Limb (tissue), 2 donors: ENCODE data around the gene CRYBA2.

Experiments used
- DNase-seq, 2 donors: peaks; one replicate each; pipeline ENCODE4 v3.0.0-alpha.2; 2016; ENCODE audit errors: extremely low spot score in 2 of 2

Gene CRYBA2

GRCh38 chr2:218999021-218999880, 6.0 kb upstream of the CRYBA2 start:
- no peak for DNase-seq

- DNase-seq: no peak
These were observed 5.3 kb upstream of the CRYBA2 start for GRCh38 chr2:218998414-218999002.

GRCh38 chr2:218997731-218998130, 4.5 kb upstream of the CRYBA2 start:
- no peak for DNase-seq

GRCh38 chr2:218996937-218997336, 3.7 kb upstream of the CRYBA2 start:
- DNase-seq: no peak

- peak; percentile 74 to 89 for DNase-seq
These were observed 2.9 kb upstream of the CRYBA2 start for GRCh38 chr2:218995972-218996711.

- no peak for DNase-seq
These were observed 2.3 kb upstream of the CRYBA2 start for GRCh38 chr2:218995561-218995960.

DNA sequence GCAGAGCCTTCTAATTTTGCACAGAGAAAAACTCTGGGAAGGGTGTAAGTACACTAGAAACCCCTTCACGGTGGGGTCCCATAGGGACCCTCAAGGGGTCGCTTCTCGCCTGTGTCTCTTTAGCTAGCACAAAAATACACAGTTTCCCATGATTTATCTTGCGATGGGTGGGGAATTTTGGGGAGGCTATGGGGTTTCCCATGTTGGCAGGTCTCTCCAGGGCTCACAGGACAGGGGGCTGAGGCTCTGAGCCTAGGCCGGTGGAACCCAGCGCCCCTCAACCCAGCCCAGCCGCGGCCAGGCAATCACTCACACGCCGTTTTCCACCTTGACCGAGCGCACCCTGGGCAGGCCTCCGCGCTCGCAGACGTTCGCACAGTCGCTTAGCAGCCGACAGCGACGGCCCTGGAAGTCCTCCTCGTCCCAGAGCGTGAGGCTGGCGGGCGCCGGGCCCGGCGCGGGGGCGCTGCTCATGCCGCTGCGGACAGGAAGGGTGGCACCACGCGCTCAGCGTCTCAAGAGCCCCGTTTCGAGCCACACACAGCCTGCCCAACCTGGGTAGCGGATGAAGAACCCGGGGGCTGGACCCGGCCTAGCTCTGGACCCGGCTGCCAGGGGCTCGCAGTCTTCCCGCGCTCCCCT, 398 bp downstream of the CRYBA2 start:
- DNase-seq: no peak

- DNase-seq: no peak
These were observed 1.0 kb downstream of the CRYBA2 start for GRCh38 chr2:218992196-218992595.

DNA sequence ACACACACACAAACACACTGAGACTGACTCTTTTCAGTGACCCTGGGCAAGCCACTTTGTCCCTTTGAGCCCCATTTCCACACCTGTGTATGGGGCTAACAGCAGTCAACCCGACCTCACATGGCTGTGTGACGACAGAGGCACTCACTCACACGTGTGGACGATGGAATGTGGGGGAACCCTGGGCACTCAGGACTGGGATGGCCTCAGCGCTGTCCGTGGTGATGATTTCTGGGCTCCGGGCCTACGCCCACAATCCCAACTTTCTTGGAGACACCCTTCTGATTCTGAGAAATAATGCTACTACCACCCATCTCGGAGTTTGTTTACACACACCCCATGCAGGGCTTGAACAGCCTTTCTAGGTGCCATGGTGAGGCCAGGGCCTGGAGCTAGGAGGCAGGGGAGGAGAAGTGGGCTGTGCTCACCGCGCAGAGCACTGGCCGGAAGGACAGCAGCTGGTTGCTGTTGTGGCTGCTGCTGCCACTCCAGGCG, 1.5 kb downstream of the CRYBA2 start:
- peak in 1 of 2 donors; percentile 14 for DNase-seq

DNA sequence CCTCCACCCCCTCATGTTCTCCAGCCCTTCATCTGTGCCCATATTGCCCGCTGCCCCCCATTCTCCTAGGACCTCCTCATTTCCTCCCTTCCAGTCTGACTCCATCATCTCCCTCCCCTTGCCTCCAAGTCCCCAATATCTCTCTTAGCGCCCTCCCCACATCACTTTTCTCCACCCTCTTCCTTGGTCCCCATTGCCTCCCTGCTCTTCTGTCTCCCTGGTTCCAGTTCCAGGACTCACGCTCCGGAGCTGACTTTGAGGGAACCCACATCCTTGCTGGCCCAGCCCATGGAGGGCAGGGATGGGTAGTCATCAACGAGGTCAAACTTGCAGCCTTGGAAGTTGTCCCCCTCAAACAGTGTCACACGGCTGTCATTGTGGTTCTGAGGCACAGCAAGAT, 2.6 kb downstream of the CRYBA2 start:
- DNase-seq: peak in 1 of 2 donors; percentile 13

- DNase-seq: peak in 1 of 2 donors; percentile 12
These were observed 3.2 kb downstream of the CRYBA2 start for GRCh38 chr2:218990052-218990451.

- DNase-seq: peak in 1 of 2 donors; percentile 9
These were observed 4.6 kb downstream of the CRYBA2 start for GRCh38 chr2:218988650-218989049.

- DNase-seq: no peak
These were observed 5.1 kb downstream of the CRYBA2 start for GRCh38 chr2:218988164-218988563.

DNA sequence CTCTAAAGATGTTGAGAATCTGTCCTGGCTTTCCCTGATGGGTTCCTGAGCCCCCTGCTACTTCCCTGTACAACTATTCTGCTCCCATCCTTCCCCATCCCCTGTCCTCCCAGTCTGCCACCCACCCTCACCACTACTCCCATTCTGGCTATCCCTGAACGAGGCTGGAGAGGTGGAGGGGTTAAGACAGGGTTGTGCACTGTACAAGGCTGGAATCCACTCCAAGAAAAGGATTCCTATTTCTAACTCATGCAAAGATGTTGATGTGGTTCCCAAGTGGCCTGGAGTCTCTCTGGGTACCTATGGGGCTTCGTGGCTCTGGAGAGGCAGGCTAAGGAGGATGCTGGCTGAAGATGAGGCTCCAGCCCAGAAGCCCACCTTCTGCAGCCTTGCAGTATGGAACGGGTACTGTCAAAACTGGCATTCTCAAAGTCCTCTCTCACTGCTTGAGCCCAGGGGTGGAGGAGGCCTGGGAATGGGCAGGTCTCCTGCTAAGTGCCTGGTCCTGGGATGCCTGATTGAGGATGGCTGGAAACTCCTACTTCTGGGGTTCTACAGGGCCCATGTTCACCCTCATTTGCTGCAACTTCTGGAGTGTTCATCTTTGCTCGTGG, 7.0 kb downstream of the CRYBA2 start:
- no peak for DNase-seq

DNA sequence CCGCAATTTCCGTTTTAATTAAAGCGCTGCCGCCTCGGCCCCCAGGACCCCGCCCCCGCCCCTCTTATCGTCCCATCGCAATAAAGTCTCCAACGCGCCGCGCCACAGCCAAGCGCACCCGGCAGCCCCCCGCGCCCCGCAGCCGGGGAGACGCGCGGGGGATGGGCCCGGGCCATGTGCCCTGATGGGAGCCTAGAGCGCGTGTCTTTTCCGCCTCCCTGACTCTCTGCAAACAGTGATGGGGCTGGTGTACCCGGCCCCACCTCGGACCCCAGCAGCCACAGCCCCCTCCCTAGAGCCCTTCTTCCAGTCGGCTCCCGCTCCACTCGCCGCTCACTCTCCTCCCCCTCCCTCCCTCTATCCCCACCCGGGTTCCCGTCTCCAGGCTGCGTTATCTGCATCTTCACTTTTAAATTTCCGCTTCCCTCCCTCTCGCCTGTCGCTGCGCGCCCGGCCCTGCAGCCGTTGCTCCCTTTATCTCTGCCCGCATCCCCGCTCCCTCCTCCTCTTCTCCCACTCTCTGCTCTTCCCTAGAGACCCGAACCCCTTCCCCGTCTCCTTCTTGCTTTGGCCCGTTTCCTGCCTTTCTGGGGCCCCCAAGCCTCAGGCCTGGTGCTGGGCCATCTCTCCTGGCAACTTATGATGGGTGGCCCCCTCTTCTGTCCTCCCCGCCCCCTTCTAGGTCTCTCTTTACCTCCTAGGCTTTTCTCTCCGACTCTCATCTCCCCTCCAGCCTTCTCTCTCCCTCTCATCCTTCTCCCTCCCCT, 7.7 kb downstream of the CRYBA2 start:
- peak in 1 of 2 donors; percentile 24 for DNase-seq

DNA sequence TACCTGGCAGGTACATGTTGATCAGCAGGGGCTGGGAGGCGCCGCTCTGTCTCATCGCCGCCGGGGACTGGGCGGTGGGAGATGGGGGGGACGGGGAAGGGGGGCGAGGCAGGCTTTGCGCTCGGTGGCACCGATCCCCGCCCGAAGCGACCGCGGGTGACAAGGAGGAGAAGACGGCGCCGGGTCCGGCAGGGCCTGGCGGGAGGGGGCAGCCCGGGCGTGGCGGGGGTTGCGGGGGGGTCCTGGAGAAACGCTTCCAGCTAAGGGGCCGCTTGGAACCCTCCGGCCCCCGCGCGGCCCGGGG, 8.2 kb downstream of the CRYBA2 start, which contains the start of gene FEV:
FEV (minus strand) TSS at position 164 of the 304 bp plus-strand sequence; CDS start at position 55, 109 bp downstream.
- no peak for DNase-seq

DNA sequence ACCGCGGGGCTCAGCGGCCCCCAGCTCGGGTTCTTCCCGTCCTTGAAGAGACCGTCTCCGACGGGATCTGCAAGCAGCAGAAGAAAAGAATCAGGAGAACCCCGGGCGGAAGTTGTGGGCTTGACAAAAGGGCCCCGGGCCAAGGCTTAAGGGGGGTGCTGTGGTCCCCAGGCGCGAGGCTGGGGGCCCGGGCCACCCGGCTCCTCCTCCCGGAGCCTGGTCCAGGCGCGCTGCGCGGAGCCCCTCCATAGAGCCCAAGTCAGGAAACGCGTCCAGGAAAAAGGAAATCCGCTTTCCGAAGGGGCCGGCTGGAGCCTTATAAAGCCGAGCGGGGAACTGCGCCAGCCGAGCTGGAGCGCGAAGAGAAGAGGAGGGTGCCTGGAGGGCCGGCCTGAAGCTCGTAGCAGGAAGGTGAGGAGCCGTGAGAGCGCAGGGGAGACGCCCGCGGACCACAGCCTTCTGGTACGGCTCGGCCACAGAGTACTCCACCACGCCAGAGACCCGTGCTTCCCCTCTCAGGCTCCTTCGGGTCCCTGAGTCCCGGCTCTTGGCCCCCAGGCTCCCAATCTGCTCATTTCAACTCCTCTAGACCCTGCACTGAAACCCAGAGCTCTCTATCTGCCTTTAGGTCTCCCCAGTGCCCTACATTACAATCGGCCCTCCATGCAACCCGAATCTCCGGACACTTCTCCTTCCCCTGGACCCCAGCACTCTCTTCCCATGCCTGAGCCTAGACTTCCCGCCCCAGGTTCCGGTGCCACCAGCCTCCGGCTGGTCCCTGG, 8.8 kb downstream of the CRYBA2 start:
- peak in 1 of 2 donors; percentile 53 for DNase-seq

- DNase-seq: no peak
These were observed 9.3 kb downstream of the CRYBA2 start for GRCh38 chr2:218983934-218984238.

- peak in 1 of 2 donors; percentile 28 for DNase-seq
These were observed 9.8 kb downstream of the CRYBA2 start for GRCh38 chr2:218983263-218983933.
